ENCODE results near the gene ABCC8.

DNA sequence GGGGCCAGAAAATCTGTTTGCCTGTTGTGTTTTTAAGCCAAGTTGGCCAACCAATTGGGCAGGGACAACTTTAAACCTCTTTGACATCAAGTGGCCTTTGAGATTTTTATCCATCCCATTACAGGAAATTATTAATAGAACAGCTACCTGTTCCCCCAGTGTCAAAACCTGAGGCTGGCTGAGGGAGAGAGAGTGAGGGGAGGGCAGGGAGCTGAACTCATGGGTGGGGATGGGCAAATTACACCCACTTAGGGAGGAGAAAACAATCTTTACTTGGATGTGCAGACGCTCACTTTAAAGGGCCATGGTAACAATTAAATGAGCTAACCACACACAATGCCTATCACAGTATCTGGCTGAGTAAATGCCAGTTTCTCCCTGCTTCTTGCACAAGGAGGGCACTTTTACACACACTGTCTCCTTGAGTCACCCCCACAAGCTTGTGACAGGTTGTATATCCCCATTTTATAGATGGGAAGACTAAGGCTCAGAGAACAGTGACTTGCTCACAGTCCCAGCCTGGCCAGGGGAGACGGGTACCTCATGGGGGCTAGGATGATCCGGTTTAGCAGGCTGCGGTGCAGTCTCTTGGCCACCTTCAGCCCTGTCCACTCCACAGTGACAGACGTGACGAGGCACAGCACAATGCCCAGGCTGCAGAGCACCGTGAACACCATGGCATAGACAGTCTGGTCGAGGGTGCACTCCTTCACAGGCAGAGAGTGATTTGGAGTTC, 70.4 kb downstream of the ABCC8 start:
- no peak for TF ChIP-seq EZH2phosphoT487 (IDR thresholded peaks at IDR 0.05; ENCODE audit: low read depth, severe bottlenecking, unreplicated experiment)
- TF ChIP-seq, protein P1, sequence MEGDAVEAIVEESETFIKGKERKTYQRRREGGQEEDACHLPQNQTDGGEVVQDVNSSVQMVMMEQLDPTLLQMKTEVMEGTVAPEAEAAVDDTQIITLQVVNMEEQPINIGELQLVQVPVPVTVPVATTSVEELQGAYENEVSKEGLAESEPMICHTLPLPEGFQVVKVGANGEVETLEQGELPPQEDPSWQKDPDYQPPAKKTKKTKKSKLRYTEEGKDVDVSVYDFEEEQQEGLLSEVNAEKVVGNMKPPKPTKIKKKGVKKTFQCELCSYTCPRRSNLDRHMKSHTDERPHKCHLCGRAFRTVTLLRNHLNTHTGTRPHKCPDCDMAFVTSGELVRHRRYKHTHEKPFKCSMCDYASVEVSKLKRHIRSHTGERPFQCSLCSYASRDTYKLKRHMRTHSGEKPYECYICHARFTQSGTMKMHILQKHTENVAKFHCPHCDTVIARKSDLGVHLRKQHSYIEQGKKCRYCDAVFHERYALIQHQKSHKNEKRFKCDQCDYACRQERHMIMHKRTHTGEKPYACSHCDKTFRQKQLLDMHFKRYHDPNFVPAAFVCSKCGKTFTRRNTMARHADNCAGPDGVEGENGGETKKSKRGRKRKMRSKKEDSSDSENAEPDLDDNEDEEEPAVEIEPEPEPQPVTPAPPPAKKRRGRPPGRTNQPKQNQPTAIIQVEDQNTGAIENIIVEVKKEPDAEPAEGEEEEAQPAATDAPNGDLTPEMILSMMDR (IDR thresholded peaks at IDR 0.05; ENCODE audit: poor library complexity), result no peak
- TF ChIP-seq EZH2 (IDR thresholded peaks at IDR 0.05; ENCODE audit: borderline replicate concordance), result no peak

Data from hepatocyte (in vitro differentiated cells).